KMS-11 (cell line): Measurements from ENCODE around the gene MT1M.

ENCODE experiments used
- H2AFZ ChIP-seq: fragments of 200-600 bp; sonication (generic); 2 replicates; pipeline ENCODE4 v1.6.1; 2016; ENCODE audit warnings: antibody characterized with exemption, mixed run types, low read depth
- H3K27ac ChIP-seq: fragments of 200-600 bp; sonication (generic); 2 replicates; pipeline ENCODE4 v1.6.1; 2016; ENCODE audit warnings: mild to moderate bottlenecking, mixed run types
- H3K27me3 ChIP-seq: fragments of 200-600 bp; sonication (generic); 2 replicates; pipeline ENCODE4 v1.6.1; 2017; ENCODE audit warnings: mild to moderate bottlenecking, low read depth, mixed run types, moderate library complexity; ENCODE audit not compliant: insufficient read depth
- H3K36me3 ChIP-seq: fragments of 200-600 bp; sonication (generic); 2 replicates; pipeline ENCODE4 v1.6.1; 2017; ENCODE audit warnings: mild to moderate bottlenecking, mixed run types; ENCODE audit not compliant: insufficient read depth
- H3K4me1 ChIP-seq: fragments of 200-600 bp; sonication (generic); 2 replicates; pipeline ENCODE4 v1.6.1; 2016; ENCODE audit warnings: mild to moderate bottlenecking, low read depth, mixed run types; ENCODE audit not compliant: poor library complexity, severe bottlenecking
- H3K4me2 ChIP-seq: fragments of 200-600 bp; sonication (generic); 2 replicates; pipeline ENCODE4 v1.7.0; 2016; ENCODE audit warnings: mild to moderate bottlenecking, mixed run types
- H3K4me3 ChIP-seq: fragments of 200-600 bp; sonication (generic); IDR thresholded peaks from 2 replicates; pipeline ENCODE4 v1.6.1; 2017; ENCODE audit warnings: low read depth, low read length, mixed read lengths; ENCODE audit not compliant: insufficient read depth
- H3K79me2 ChIP-seq: fragments of 200-600 bp; sonication (generic); 2 replicates; pipeline ENCODE4 v1.6.1; 2016; ENCODE audit warnings: low read depth, mixed run types; ENCODE audit not compliant: insufficient read depth
- H3K9ac ChIP-seq: fragments of 200-600 bp; sonication (generic); 2 replicates; pipeline ENCODE4 v1.6.1; 2016; ENCODE audit warnings: mild to moderate bottlenecking, mixed run types
- H4K20me1 ChIP-seq: fragments of 200-600 bp; sonication (generic); 2 replicates; pipeline ENCODE4 v1.6.1; 2016; ENCODE audit warnings: mild to moderate bottlenecking, mixed run types; ENCODE audit not compliant: insufficient read depth
- TF ChIP-seq, protein P1 (sequence below): fragments of 200-600 bp; sonication (generic); conservative IDR thresholded peaks from 2 replicates; pipeline ENCODE4 v1.6.1; 2017; ENCODE audit warnings: low read depth, mild to moderate bottlenecking, antibody characterized with exemption, low read length, moderate library complexity, mixed read lengths

Gene MT1M

DNA sequence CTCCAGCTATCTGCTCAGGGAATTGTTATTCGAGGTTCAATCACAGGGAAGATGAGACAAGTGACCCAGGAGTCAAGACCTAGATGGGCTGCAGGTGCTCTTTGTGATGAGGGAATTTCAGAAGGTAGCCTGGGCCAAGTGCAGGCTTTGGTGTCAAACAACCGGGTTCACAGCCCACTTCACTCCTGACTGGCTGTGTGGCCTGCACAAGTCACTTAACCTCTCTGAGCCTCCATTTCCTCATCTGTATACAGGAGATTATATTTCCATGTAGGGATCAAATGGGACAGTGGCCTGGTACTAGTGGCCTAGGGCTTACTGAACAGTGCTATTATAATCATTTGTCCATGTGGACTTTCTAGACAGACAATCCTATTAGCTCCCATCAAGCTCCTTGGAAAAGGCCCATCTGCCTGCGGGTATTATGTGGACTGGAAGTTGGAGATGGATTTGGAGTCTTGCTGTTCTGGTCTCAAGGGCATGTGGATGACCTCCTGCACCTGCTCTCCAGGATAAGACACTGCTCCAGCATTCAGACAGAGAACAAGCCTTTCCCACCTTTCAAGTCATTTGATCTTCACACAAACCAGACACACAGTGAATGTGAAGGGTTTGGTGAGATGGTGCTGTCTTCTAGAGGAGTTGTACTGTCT, 46.7 kb downstream of the MT1M start:
- Histone ChIP-seq H3K27ac (no peak overlapping the region), H3K4me2 (no peak overlapping the region), H3K27me3 (no peaks in the 10 kb centered on the region), H3K4me3 (no peak overlapping the region), H3K79me2 (no peaks in the 10 kb centered on the region), H3K36me3 (no peaks in the 10 kb centered on the region), H3K4me1 (peaks cover 8% of the 10 kb centered on the region), H4K20me1 (no peaks in the 10 kb centered on the region), H3K9ac (no peak overlapping the region), H2AFZ (no peak overlapping the region)
- TF ChIP-seq, protein P1, sequence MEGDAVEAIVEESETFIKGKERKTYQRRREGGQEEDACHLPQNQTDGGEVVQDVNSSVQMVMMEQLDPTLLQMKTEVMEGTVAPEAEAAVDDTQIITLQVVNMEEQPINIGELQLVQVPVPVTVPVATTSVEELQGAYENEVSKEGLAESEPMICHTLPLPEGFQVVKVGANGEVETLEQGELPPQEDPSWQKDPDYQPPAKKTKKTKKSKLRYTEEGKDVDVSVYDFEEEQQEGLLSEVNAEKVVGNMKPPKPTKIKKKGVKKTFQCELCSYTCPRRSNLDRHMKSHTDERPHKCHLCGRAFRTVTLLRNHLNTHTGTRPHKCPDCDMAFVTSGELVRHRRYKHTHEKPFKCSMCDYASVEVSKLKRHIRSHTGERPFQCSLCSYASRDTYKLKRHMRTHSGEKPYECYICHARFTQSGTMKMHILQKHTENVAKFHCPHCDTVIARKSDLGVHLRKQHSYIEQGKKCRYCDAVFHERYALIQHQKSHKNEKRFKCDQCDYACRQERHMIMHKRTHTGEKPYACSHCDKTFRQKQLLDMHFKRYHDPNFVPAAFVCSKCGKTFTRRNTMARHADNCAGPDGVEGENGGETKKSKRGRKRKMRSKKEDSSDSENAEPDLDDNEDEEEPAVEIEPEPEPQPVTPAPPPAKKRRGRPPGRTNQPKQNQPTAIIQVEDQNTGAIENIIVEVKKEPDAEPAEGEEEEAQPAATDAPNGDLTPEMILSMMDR, result no peak

DNA sequence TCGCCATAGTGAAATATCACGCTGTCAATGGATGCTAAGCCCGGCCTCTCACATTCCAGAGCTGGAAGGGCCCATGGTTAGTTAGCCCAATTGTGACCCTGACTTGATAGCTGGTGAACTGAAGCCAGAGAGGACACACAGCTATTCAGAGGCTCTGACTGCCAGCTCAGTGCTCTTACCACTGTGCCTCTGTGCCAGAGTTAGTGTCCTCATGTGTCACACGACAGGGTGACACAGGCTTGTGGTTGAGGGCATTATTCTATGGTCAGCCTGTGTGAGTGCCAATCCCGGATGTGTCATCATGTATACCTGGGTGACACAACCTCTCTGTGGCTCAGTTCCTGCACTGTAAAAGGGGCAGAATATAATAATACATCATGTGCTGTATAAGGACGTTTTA, 47.4 kb downstream of the MT1M start:
- Histone ChIP-seq H3K27ac (no peak overlapping the region), H3K4me1 (peaks cover 8% of the 10 kb centered on the region), H3K27me3 (no peaks in the 10 kb centered on the region), H2AFZ (no peak overlapping the region), H3K79me2 (no peaks in the 10 kb centered on the region), H4K20me1 (no peaks in the 10 kb centered on the region), H3K9ac (no peak overlapping the region), H3K4me3 (no peak overlapping the region), H3K36me3 (no peaks in the 10 kb centered on the region), H3K4me2 (no peak overlapping the region)
- TF ChIP-seq, protein P1, result no peak

DNA sequence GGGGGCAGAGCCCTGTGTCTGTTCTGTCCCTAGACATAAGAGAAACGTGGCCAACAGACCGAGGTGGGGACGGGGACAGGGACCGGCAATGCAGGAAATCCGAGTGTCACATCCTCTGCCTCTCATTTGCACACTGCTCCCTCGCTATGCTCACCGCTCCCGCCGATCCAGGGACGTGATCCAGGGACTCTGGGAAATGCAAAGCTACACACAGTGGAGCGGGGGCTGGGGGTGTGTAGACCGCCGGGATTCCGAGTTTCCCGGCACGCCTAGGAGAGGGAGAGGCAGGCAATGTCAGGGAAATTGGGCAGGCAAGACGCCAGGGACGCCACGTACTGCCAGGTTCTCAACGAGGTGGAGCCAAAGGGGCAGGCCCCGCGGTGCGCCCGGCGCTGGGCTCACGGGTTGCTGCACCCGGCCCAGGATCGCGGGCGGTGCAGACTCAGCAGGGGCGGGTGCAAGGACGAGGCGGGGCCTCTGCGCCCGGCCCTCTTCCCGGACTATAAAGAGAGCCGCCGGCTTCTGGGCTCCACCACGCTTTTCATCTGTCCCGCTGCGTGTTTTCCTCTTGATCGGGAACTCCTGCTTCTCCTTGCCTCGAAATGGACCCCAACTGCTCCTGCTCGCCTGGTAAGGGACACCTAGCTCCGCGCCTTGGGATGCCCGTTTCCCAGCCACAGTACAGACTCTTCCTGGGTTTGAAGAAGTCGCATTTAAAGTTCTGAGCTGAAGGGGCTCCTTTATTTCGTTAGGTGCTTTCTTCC, 49.7 kb downstream of the MT1M start, which contains the start of gene MT1X:
Gene MT1X (plus strand): TSS at position 532 of the 764 bp plus-strand sequence. CDS start 71 bp downstream, at position 603.
- H3K4me2 ChIP-seq, result peak within 1 kb of the TSS; percentile 98
- TF ChIP-seq, protein P1, result no peak
- no peak within 1 kb of the TSS for H3K4me3 ChIP-seq
- H4K20me1 ChIP-seq, result no peaks in the 10 kb centered on the region
- no peaks in the 10 kb centered on the region for H3K79me2 ChIP-seq
- peak within 1 kb of the TSS; percentile 72; the same call in 1 of the 2 replicates for H3K9ac ChIP-seq
- H3K27me3 ChIP-seq, result no peaks in the 10 kb centered on the region
- no peak within 1 kb of the TSS for H3K27ac ChIP-seq
- peaks cover 8% of the 10 kb centered on the region for H3K4me1 ChIP-seq
- peak within 1 kb of the TSS; percentile 99 for H2AFZ ChIP-seq
- no peaks in the 10 kb centered on the region for H3K36me3 ChIP-seq

DNA sequence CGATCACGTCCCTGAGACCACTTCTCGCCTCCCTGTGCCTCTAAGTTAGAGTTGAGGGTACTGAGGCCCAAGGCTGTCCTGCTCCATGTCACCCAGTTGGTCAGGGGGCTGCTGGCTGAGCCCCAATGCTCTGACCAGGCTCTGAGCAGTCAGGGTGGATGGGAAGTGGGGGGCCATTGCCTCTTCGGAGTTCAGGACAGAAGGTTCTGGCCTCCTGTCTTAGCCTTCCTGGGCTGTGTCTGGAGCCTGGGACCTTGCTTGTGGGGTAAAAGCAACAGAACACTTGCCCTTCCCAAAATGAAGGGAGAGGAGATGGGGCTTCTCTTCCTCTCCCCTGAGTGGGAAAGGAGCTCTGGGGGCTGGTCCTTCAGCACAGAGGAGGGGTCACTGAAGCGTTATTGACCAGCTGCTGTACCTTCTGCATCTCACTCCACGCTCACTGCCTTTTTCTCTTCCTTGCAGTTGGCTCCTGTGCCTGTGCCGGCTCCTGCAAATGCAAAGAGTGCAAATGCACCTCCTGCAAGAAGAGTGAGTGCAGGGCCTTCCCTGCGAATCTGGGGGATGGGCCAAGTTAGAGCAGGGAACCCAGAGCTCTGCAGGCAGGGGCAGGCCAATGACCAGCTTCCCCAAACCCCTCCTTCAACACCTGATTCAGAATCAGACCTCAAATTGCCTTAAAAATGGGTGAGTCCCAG, 50.4 kb downstream of the MT1M start:
- H3K9ac ChIP-seq, result peak overlapping the region; percentile 72; the same call in 1 of the 2 replicates
- no peaks in the 10 kb centered on the region for H4K20me1 ChIP-seq
- H3K4me2 ChIP-seq, result peak overlapping the region; percentile 98
- H3K36me3 ChIP-seq, result no peaks in the 10 kb centered on the region
- TF ChIP-seq, protein P1, result no peak
- peaks cover 8% of the 10 kb centered on the region for H3K4me1 ChIP-seq
- no peaks in the 10 kb centered on the region for H3K79me2 ChIP-seq
- no peaks in the 10 kb centered on the region for H3K27me3 ChIP-seq
- peak overlapping the region; percentile 99 for H2AFZ ChIP-seq
- H3K4me3 ChIP-seq, result no peak overlapping the region
- no peak overlapping the region for H3K27ac ChIP-seq
